ENCODE measurements around the gene RMI1. TPM values are rescaled to one million over a fixed set of nuclear protein-coding genes. Genes with fewer than 3 reads are reported as not detected.

The RMI1 gene
- total and polyA plus RNA-seq, 2 of the 8 experiments (the other 6 are each of a cell fraction or from before 2014, with no cell fraction given) = 3.0 to 34.1 TPM

- TF ChIP-seq, protein P1, sequence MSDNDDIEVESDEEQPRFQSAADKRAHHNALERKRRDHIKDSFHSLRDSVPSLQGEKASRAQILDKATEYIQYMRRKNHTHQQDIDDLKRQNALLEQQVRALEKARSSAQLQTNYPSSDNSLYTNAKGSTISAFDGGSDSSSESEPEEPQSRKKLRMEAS (IDR thresholded peaks at IDR 0.05) = no peak
- TF ChIP-seq RAD21 (IDR thresholded peaks at IDR 0.05 in 1 of 2, conservative IDR thresholded peaks at IDR 0.05 in 1 of 2; ENCODE audit: low read depth in 2 of 2, low read length in 2 of 2) (no peak), TBP (IDR thresholded peaks at IDR 0.05; ENCODE audit: low read depth, low read length) (no peak), CEBPB (IDR thresholded peaks at IDR 0.05; ENCODE audit: low read depth, low read length) (no peak), GABPA (IDR thresholded peaks at IDR 0.05; ENCODE audit: borderline replicate concordance, insufficient read depth, low read length) (no peak), SIRT6 (IDR thresholded peaks at IDR 0.05; ENCODE audit: low read length) (no peak), HDAC6 (IDR thresholded peaks at IDR 0.05; ENCODE audit: low read depth, low read length) (no peak), CBX8 (IDR thresholded peaks at IDR 0.05; ENCODE audit: borderline replicate concordance, low read depth, low read length) (no peak)
- TF ChIP-seq, protein P2, sequence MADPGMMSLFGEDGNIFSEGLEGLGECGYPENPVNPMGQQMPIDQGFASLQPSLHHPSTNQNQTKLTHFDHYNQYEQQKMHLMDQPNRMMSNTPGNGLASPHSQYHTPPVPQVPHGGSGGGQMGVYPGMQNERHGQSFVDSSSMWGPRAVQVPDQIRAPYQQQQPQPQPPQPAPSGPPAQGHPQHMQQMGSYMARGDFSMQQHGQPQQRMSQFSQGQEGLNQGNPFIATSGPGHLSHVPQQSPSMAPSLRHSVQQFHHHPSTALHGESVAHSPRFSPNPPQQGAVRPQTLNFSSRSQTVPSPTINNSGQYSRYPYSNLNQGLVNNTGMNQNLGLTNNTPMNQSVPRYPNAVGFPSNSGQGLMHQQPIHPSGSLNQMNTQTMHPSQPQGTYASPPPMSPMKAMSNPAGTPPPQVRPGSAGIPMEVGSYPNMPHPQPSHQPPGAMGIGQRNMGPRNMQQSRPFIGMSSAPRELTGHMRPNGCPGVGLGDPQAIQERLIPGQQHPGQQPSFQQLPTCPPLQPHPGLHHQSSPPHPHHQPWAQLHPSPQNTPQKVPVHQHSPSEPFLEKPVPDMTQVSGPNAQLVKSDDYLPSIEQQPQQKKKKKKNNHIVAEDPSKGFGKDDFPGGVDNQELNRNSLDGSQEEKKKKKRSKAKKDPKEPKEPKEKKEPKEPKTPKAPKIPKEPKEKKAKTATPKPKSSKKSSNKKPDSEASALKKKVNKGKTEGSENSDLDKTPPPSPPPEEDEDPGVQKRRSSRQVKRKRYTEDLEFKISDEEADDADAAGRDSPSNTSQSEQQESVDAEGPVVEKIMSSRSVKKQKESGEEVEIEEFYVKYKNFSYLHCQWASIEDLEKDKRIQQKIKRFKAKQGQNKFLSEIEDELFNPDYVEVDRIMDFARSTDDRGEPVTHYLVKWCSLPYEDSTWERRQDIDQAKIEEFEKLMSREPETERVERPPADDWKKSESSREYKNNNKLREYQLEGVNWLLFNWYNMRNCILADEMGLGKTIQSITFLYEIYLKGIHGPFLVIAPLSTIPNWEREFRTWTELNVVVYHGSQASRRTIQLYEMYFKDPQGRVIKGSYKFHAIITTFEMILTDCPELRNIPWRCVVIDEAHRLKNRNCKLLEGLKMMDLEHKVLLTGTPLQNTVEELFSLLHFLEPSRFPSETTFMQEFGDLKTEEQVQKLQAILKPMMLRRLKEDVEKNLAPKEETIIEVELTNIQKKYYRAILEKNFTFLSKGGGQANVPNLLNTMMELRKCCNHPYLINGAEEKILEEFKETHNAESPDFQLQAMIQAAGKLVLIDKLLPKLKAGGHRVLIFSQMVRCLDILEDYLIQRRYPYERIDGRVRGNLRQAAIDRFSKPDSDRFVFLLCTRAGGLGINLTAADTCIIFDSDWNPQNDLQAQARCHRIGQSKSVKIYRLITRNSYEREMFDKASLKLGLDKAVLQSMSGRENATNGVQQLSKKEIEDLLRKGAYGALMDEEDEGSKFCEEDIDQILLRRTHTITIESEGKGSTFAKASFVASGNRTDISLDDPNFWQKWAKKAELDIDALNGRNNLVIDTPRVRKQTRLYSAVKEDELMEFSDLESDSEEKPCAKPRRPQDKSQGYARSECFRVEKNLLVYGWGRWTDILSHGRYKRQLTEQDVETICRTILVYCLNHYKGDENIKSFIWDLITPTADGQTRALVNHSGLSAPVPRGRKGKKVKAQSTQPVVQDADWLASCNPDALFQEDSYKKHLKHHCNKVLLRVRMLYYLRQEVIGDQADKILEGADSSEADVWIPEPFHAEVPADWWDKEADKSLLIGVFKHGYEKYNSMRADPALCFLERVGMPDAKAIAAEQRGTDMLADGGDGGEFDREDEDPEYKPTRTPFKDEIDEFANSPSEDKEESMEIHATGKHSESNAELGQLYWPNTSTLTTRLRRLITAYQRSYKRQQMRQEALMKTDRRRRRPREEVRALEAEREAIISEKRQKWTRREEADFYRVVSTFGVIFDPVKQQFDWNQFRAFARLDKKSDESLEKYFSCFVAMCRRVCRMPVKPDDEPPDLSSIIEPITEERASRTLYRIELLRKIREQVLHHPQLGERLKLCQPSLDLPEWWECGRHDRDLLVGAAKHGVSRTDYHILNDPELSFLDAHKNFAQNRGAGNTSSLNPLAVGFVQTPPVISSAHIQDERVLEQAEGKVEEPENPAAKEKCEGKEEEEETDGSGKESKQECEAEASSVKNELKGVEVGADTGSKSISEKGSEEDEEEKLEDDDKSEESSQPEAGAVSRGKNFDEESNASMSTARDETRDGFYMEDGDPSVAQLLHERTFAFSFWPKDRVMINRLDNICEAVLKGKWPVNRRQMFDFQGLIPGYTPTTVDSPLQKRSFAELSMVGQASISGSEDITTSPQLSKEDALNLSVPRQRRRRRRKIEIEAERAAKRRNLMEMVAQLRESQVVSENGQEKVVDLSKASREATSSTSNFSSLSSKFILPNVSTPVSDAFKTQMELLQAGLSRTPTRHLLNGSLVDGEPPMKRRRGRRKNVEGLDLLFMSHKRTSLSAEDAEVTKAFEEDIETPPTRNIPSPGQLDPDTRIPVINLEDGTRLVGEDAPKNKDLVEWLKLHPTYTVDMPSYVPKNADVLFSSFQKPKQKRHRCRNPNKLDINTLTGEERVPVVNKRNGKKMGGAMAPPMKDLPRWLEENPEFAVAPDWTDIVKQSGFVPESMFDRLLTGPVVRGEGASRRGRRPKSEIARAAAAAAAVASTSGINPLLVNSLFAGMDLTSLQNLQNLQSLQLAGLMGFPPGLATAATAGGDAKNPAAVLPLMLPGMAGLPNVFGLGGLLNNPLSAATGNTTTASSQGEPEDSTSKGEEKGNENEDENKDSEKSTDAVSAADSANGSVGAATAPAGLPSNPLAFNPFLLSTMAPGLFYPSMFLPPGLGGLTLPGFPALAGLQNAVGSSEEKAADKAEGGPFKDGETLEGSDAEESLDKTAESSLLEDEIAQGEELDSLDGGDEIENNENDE (IDR thresholded peaks at IDR 0.05; ENCODE audit: insufficient replicate concordance, low read length) = no peak
These were observed 39.9 kb upstream of the RMI1 start (continued) for GRCh38 chr9:83940590-83941303.
